ENCODE measurements around the gene RAD51B.

DNA sequence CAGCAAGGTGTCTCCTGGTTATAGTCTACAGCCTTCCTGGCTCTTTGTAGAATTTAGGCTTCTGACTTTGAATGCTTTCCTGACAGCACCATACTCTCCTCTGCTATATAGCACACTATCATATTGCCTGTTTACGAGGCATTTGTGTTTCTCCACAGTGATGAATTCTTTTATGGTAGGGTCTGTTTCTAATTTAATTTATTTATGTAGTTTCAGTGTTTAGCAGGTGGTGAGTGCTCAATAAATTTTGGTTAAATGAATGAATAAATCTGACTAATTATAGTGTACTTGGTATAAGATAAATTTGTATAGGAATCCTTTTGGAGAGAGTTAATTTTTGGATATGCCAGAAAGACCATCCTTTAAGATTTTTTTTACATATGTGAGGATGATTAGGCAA lies 115.3 kb downstream of the RAD51B start:
- TF ChIP-seq, protein P1, sequence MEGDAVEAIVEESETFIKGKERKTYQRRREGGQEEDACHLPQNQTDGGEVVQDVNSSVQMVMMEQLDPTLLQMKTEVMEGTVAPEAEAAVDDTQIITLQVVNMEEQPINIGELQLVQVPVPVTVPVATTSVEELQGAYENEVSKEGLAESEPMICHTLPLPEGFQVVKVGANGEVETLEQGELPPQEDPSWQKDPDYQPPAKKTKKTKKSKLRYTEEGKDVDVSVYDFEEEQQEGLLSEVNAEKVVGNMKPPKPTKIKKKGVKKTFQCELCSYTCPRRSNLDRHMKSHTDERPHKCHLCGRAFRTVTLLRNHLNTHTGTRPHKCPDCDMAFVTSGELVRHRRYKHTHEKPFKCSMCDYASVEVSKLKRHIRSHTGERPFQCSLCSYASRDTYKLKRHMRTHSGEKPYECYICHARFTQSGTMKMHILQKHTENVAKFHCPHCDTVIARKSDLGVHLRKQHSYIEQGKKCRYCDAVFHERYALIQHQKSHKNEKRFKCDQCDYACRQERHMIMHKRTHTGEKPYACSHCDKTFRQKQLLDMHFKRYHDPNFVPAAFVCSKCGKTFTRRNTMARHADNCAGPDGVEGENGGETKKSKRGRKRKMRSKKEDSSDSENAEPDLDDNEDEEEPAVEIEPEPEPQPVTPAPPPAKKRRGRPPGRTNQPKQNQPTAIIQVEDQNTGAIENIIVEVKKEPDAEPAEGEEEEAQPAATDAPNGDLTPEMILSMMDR (IDR thresholded peaks at IDR 0.05; ENCODE audit: poor library complexity): no peak
- TF ChIP-seq EZH2phosphoT487 (IDR thresholded peaks at IDR 0.05; ENCODE audit: low read depth, severe bottlenecking, unreplicated experiment): no peak

Measured in hepatocyte (in vitro differentiated cells).